HCT116 (cell line): ENCODE results near the gene NMB. TPM values are rescaled to one million over a fixed set of nuclear protein-coding genes. Genes with fewer than 3 reads are reported as not detected.

Experiments used
- ATAC-seq: fragments of 200-7000 bp; cut with Tn5 transposase; 2 replicates; pipeline ENCODE4 v1.9.1; 2020; ENCODE audit warnings: mild to moderate bottlenecking, moderate library complexity
- BruUV-seq: library from RNA; stranded (reverse); fragments of 400-500 nt; replicated peaks from 2 replicates; lab custom pipeline; 2021; lab: Mats Ljungman, UMichigan
- CTCF ChIA-PET: fragments of 300-600 bp; sonication (Branson Sonifier 250); formaldehyde crosslinking; loops from one replicate; lab custom pipeline; 2021; ENCODE audit warnings: antibody characterized with exemption; lab: Charles Lee
- POLR2A ChIA-PET: fragments of 300-600, 350-600 bp; sonication (Branson Sonifier 250); formaldehyde crosslinking; loops from one replicate; lab custom pipeline; 2021; ENCODE audit warnings: antibody characterized with exemption; lab: Charles Lee
- RAD21 ChIA-PET, 2 experiments: fragments of 300-600 bp; sonication (Branson Sonifier 250); formaldehyde crosslinking; loops; one replicate each; lab custom pipeline; 2023; ENCODE audit warnings: low total read pairs in 2 of 2; ENCODE audit not compliant: uncharacterized antibody in 2 of 2, unreplicated experiment in 2 of 2, low non-redundant PET in 1 of 2; lab: Charles Lee
- DNase-seq: peaks from one replicate; pipeline ENCODE4 v3.0.0-alpha.2; 2010; ENCODE audit warnings: low read depth, low spot score
- H2AFZ ChIP-seq: fragments of 200-600 bp; shearing (Covaris generic), sonication (generic); 2 replicates; pipeline ENCODE4 v1.6.1; 2017; ENCODE audit warnings: low read depth, mixed run types, mixed read lengths, antibody characterized with exemption, low read length; ENCODE audit not compliant: poor library complexity, severe bottlenecking
- H3K27ac ChIP-seq: 2 replicates; pipeline ENCODE4 v1.5.1; 2012; ENCODE audit warnings: low read depth, low read length
- H3K27me3 ChIP-seq: fragments of 200-600 bp; sonication (generic); 2 replicates; pipeline ENCODE4 v1.6.1; 2016; ENCODE audit warnings: mixed run types, low read length, mixed read lengths; ENCODE audit not compliant: insufficient read depth
- H3K36me3 ChIP-seq, 2 experiments: fragments of 200-500 bp in 1 of 2; fragments of 200-600 bp in 1 of 2; sonication (Bioruptor generic) in 1 of 2; sonication (generic) in 1 of 2; 2 replicates each; pipeline versions ENCODE4 v1.5.1 to v1.6.1; 2014 to 2016; ENCODE audit warnings: low read length in 2 of 2, inconsistent platforms in 1 of 2, mixed read lengths in 1 of 2, mixed run types in 1 of 2; ENCODE audit not compliant: insufficient read depth in 2 of 2, control insufficient read depth in 1 of 2
- H3K4me1 ChIP-seq, 2 experiments: fragments of 200-600 bp in 1 of 2; sonication (generic) in 1 of 2; 2 replicates each; pipeline versions ENCODE4 v1.5.1 to v1.6.1; 2012 to 2017; ENCODE audit warnings: low read length in 2 of 2, inconsistent platforms in 1 of 2, mild to moderate bottlenecking in 1 of 2, mixed read lengths in 1 of 2, mixed run types in 1 of 2, moderate library complexity in 1 of 2; ENCODE audit not compliant: insufficient read depth in 2 of 2, control insufficient read depth in 1 of 2
- H3K4me2 ChIP-seq: fragments of 200-600 bp; sonication (generic); 2 replicates; pipeline ENCODE4 v1.6.1; 2017; ENCODE audit warnings: mixed run types, low read length, mixed read lengths
- H3K4me3 ChIP-seq, 2 experiments: fragments of 200-600 bp in 1 of 2; sonication (generic) in 1 of 2; replicated peaks in 1 of 2; 2 replicates each; pipeline ENCODE4 v1.5.1; 2011 to 2016; ENCODE audit warnings: low read length in 2 of 2, control low read depth in 1 of 2, low read depth in 1 of 2, mild to moderate bottlenecking in 1 of 2, mixed read lengths in 1 of 2, mixed run types in 1 of 2
- H3K79me2 ChIP-seq: fragments of 200-600 bp; sonication (generic); 2 replicates; pipeline ENCODE4 v1.6.1; 2017; ENCODE audit warnings: mild to moderate bottlenecking, mixed run types, low read length, moderate library complexity, mixed read lengths; ENCODE audit not compliant: insufficient read depth
- H3K9ac ChIP-seq: fragments of 200-600 bp; sonication (generic); 2 replicates; pipeline ENCODE4 v1.6.1; 2016; ENCODE audit warnings: low read length, mixed read lengths
- H3K9me2 ChIP-seq: fragments of 200-600 bp; sonication (generic), shearing (Covaris generic); 2 replicates; pipeline ENCODE4 v1.6.1; 2017; ENCODE audit warnings: mixed run types, mild to moderate bottlenecking, moderate library complexity; ENCODE audit not compliant: insufficient read depth
- H3K9me3 ChIP-seq, 2 experiments: fragments of 200-500 bp in 1 of 2; fragments of 200-600 bp in 1 of 2; sonication (Bioruptor generic) in 1 of 2; sonication (generic) in 1 of 2; 2 replicates each; pipeline ENCODE4 v1.6.1; 2014 to 2017; ENCODE audit warnings: low read length in 2 of 2, mixed read lengths in 2 of 2, inconsistent platforms in 1 of 2, low read depth in 1 of 2, mild to moderate bottlenecking in 1 of 2, mixed run types in 1 of 2, moderate library complexity in 1 of 2; ENCODE audit not compliant: control insufficient read depth in 1 of 2, insufficient read depth in 1 of 2
- H4K20me1 ChIP-seq: fragments of 200-600 bp; sonication (generic), shearing (Covaris generic); 2 replicates; pipeline ENCODE4 v1.6.1; 2017; ENCODE audit warnings: mixed run types, mild to moderate bottlenecking, moderate library complexity; ENCODE audit not compliant: insufficient read depth
- CEBPB ChIP-seq: IDR thresholded peaks from 2 replicates; pipeline ENCODE4 v1.6.1; 2012; ENCODE audit warnings: low read depth
- FOSL1 ChIP-seq: IDR thresholded peaks from 2 replicates; pipeline ENCODE4 v1.6.1; 2012; ENCODE audit warnings: low read depth
- JUND ChIP-seq: IDR thresholded peaks from 2 replicates; pipeline ENCODE4 v1.6.1; 2012
- POLR2A ChIP-seq: IDR thresholded peaks from 2 replicates; pipeline ENCODE4 v1.7.0; 2011; ENCODE audit warnings: borderline replicate concordance; ENCODE audit not compliant: insufficient read depth, insufficient read length; ENCODE audit errors: extremely low read depth
- POLR2AphosphoS5 ChIP-seq: IDR thresholded peaks from 2 replicates; pipeline ENCODE4 v1.6.1; 2011; ENCODE audit warnings: mild to moderate bottlenecking, low read depth, low read length, moderate library complexity
- RAD21 ChIP-seq: IDR thresholded peaks from 2 replicates; pipeline ENCODE4 v1.6.1; 2012; ENCODE audit warnings: low read depth, mild to moderate bottlenecking
- REST ChIP-seq: IDR thresholded peaks from 2 replicates; pipeline ENCODE4 v1.6.1; 2012; ENCODE audit warnings: low read depth
- SIN3A ChIP-seq: IDR thresholded peaks from 2 replicates; pipeline ENCODE4 v1.6.1; 2012; ENCODE audit warnings: low read depth
- SP1 ChIP-seq: IDR thresholded peaks from 2 replicates; pipeline ENCODE4 v1.6.1; 2012; ENCODE audit warnings: low read depth
- YY1 ChIP-seq: IDR thresholded peaks from 2 replicates; pipeline ENCODE4 v1.6.1; 2011; ENCODE audit warnings: low read length, low read depth, moderate library complexity, mild to moderate bottlenecking; ENCODE audit not compliant: insufficient replicate concordance; ENCODE audit errors: extremely low read depth
- ZBTB33 ChIP-seq: IDR thresholded peaks from 2 replicates; pipeline ENCODE4 v1.6.1; 2011; ENCODE audit warnings: mild to moderate bottlenecking, low read length, moderate library complexity; ENCODE audit not compliant: insufficient replicate concordance; ENCODE audit errors: extremely low read depth
- intact Hi-C: fragments of 100-400 bp; cut with micrococcal nuclease; formaldehyde crosslinking; loops from 2 replicates; pipeline ENCODE4 v1.10.0; 2022
- total RNA-seq: library from RNA; stranded (reverse); gene quantifications from one replicate; pipeline ENCODE4 v1.2.1, GENCODE V29; 2021; ENCODE audit not compliant: unreplicated experiment

The NMB gene
- total RNA-seq, 1 experiment from 2014 or later: 9.8 TPM

- no peak for DNase-seq
- Histone ChIP-seq H3K27ac (no peak overlapping the region), H3K9me2 (no peaks in the 10 kb centered on the region), H3K4me2 (no peak overlapping the region), H3K4me3 (no peak overlapping the region), H2AFZ (no peak overlapping the region), H3K9me3 (no peaks in the 10 kb centered on the region), H4K20me1 (no peaks in the 10 kb centered on the region), H3K36me3 (peaks cover 49 to 62% of the 10 kb centered on the region in 2 experiments), H3K9ac (no peak overlapping the region), H3K4me1 (peaks cover 6 to 28% of the 10 kb centered on the region in 2 experiments; a peak in 3 of 4 replicates), H3K27me3 (no peaks in the 10 kb centered on the region), H3K79me2 (peaks cover 42% of the 10 kb centered on the region)
- RAD21 ChIA-PET: interaction anchor here in 1 of 2 experiments (0.7 kb wide), 1 partner anchor 43 kb away, joined by 3 read pairs; no protein-coding TSS in a partner anchor
- BruUV-seq: no TSS peak
- CTCF ChIA-PET: no interaction called here
- ATAC-seq: no peak
- intact Hi-C loops: loop anchor here (10.0 kb wide), 1 partner anchor 125 kb away; no protein-coding TSS in a partner anchor
- POLR2A ChIA-PET: no interaction called here
- TF ChIP-seq FOSL1 (no peak), SP1 (no peak)
- TF ChIP-seq, all 23 proteins: peak for 0
These were observed 8.3 kb downstream of the NMB start for GRCh38 chr15:84649706-84650105.

GRCh38 chr15:84648539-84648938 lies 9.5 kb downstream of the NMB start:
- no peak overlapping the region for H3K9ac ChIP-seq
- H3K36me3 ChIP-seq: peaks cover 56 to 70% of the 10 kb centered on the region in 2 experiments
- ATAC-seq: no peak
- no peaks in the 10 kb centered on the region for H3K9me2 ChIP-seq
- CTCF ChIA-PET: no interaction called here
- no peak overlapping the region for H3K27ac ChIP-seq
- no peaks in the 10 kb centered on the region for H4K20me1 ChIP-seq
- H3K27me3 ChIP-seq: no peaks in the 10 kb centered on the region
- no peak overlapping the region for H2AFZ ChIP-seq
- POLR2A ChIA-PET: no interaction called here
- H3K4me3 ChIP-seq: no peak overlapping the region
- no peak overlapping the region for H3K4me2 ChIP-seq
- no TSS peak for BruUV-seq
- peaks cover 36% of the 10 kb centered on the region for H3K79me2 ChIP-seq
- H3K9me3 ChIP-seq: no peaks in the 10 kb centered on the region
- RAD21 ChIA-PET: no interaction called here
- DNase-seq: no peak
- peaks cover 6 to 24% of the 10 kb centered on the region in 2 experiments; a peak in 3 of 4 replicates for H3K4me1 ChIP-seq
- TF ChIP-seq FOSL1: no peak
- no peak for TF ChIP-seq RAD21
- TF ChIP-seq POLR2AphosphoS5: no peak
- TF ChIP-seq YY1: no peak
- TF ChIP-seq CEBPB: no peak
- TF ChIP-seq POLR2A: no peak
- no peak for TF ChIP-seq SP1
- TF ChIP-seq ZBTB33: no peak
- no peak for TF ChIP-seq REST
- no peak for TF ChIP-seq JUND
- TF ChIP-seq SIN3A: no peak
- intact Hi-C loops: no loop called here
